Stimulated activated CD4-positive, alpha-beta T cell treated with anti-CD3 and anti-CD28 coated beads, Interleukin-2, amount 100 ng/mL, for 24 hours (primary cell): ENCODE data around the gene SSTR3.

ENCODE experiments used
- DNase-seq, 2 donors: peaks; one replicate each; pipeline ENCODE4 v3.0.0-alpha.2; 2020

SSTR3 gene

GRCh38 chr22:37193629-37194191 lies 18.6 kb downstream of the SSTR3 start:
- DNase-seq = peak; percentile 58 to 63

- DNase-seq = no peak
These were observed 19.5 kb downstream of the SSTR3 start for GRCh38 chr22:37192741-37193140.

GRCh38 chr22:37192204-37192603 lies 20.1 kb downstream of the SSTR3 start:
- DNase-seq = no peak

GRCh38 chr22:37190262-37190780 lies 22.0 kb downstream of the SSTR3 start:
- no peak for DNase-seq

DNA sequence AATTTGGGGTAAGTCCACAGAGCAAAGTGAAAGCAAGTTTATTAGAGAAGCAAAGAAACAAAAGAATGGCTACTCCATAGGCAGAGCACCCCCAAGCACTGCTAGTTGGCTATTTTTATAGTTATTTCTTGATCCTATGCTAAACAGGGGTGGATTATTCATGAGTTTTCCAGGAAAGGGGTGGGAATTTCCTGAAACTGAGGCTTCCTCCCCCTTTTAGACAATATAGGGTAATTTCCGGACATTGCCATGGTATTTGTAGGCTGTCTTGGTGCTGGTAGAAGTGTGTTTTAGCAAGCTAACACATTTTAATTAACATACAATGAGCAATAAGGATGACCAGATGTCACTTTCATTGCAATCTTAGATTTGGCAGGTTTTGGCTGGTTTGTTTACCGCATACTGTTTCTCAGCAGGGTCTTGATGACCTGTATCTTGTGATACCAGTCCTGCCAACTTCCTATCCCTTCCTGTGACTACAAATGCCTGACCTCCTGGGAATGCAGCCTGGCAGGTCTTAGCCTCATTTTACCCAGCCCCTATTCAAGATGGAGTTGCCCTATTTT lies 23.3 kb downstream of the SSTR3 start:
- DNase-seq = no peak

DNA sequence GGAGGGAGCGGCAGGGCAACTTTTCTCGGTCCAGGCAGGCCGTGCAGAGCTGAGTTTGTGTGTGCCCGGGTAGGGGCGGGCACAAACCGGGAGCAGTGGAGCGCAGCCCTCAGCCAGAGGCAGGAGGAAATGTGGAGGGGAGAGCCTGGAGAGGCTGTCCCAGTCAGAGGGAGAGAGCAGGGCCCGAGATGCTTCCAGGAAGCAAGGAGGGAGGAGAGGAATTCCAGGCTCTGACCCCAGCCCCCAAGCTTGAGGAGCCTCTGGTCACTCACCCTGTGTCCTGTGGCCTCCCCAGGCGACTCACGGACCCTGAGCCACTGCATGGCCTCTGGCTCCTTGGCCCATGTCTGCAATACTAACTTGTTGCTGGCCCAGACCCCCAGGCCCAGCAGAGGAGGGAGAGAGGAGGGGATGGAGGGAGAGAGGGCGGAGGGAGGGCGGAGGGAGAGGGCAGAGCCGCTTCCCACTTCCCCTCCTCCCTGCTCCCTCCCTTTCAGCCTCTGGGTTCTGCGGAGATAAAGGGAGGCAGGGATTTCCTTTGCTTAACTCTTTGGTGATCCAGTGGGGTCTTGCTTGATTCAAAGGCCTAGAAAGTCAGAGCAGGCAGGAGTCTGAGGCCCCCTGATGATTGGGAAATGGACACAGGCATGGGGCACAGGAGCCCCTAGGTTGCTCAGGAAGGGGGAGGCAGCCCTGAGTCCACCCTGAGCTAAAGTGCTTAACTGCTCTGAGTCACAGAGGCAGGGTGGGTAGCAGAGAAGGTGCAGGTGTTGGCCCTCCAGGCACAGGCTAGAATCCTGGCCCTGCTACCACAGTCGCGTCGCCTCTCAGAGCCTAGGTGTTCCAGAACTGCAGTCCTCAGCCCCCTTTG lies 24.2 kb downstream of the SSTR3 start, which contains the start of gene C1QTNF6:
C1QTNF6 (minus strand) TSS at position 357 of the 871 bp plus-strand sequence; CDS start at position 323, 34 bp downstream.
- no peak for DNase-seq

DNA sequence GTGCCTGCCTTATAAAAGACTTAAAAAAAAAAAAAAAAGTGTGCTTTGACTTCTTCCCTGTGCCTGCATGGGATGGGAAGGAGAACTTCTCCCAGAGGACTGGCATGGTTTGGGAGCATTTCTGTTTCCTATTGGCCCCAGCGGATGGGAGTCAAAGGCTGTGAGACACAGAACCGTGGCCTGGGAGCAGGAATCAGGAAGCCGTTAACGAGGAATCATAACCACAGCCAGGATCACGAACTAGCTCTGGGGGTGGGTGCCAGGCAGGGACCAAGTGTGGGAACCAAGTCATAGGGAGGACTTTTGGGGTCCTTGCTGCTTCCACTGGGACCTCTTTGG lies 24.8 kb downstream of the SSTR3 start:
- DNase-seq = no peak

DNA sequence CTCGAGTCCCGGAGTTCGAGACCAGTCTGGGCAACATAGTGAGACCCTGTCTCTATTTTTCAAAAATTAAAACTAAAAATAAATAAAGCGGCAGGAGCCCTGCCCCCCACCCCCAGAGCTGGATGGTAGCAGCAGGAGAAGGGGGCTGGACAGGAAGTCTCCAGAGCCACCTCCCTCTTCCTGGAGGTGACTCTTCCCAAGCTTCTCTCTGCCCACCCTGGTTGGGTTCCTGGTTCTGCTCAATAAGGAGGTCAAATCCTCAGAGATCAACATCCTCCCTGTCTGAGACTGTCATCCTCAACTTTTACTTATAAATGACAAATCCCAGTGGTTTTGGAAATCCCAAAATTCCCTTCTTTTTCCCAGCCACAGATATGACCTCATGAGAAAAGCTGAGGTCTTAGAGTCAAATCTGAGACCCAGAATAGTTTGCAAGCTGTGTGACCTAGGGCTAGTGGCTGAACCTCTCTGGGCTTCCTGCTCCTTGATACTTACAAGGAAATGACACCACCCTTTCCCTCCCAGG lies 25.2 kb downstream of the SSTR3 start:
- no peak for DNase-seq

DNA sequence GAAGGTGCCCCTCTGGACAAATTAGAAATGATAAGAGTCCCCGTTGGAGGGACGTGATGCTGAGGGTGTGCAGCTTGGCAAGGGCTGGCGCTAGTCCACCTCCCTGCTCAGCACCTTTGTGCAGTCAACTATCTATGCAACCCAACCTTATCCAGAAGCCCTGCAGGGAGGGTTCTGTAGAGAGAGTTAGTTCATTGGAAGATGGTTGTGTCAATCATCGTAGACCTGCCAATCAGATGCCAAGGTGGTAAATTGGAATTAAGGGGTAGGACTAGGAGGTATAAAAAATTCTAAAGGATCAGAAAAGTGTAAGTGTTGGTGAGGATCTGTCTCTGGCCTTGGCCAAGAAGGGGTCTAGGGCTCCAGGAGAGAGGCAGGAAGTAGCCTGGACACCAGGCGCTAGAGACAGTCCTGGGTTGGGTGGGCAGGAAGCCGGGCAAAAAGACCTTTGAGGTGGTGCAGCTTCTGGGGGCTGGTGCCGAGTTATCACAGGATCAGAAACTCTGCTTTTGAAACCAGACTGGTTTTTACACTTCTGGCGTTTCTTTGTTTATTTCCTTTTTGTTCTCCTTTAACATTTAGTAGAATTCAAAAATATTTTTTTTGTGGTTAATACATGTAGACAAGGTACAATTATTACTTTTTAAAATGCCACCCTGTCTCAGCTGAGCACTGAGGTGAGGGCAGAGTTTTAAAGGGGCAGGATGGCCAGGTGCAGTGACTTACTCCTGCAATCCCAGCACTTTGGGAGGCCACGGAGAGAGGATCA lies 25.9 kb downstream of the SSTR3 start:
- DNase-seq = no peak

DNA sequence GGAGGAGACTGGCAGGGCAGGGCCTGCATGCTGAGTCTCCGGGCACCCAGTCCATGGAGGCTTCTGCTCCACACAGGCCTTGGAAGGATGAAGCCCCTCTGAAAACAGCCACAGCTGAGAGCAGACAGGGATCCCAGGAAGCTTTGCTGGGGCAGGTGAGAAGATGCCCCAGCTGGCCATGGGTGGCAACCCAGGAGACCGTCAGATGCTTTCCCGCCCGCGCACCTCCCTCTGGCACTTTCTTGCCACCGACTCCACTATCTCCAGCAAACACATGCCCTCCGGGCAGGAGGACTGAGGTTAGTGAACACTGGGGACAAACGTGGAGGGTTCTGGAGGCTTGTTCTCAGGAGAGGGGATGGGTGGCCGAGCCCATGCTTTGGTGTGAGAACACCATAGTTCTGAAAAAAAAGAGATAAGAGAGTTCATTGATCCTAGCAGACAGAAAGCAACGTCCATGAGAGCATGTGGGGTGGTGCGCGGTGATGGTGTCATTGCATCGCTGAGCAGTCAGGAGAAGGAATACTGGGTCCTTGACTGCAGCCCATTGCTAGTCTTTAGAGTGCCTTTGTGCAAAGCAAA lies 26.5 kb downstream of the SSTR3 start:
- DNase-seq = no peak

- no peak for DNase-seq
These were observed 27.3 kb downstream of the SSTR3 start for GRCh38 chr22:37184816-37185541.

GRCh38 chr22:37184380-37184755 lies 27.9 kb downstream of the SSTR3 start:
- DNase-seq = no peak

- DNase-seq = no peak
These were observed 28.6 kb downstream of the SSTR3 start for GRCh38 chr22:37183432-37184379.

- DNase-seq = no peak
These were observed 29.4 kb downstream of the SSTR3 start for GRCh38 chr22:37182949-37183245.

GRCh38 chr22:37182101-37182948 lies 30.0 kb downstream of the SSTR3 start:
- no peak for DNase-seq

- no peak for DNase-seq
These were observed 30.6 kb downstream of the SSTR3 start for GRCh38 chr22:37181681-37182080.

GRCh38 chr22:37180531-37181231 lies 31.6 kb downstream of the SSTR3 start:
- DNase-seq = no peak

GRCh38 chr22:37179622-37180420 lies 32.5 kb downstream of the SSTR3 start:
- DNase-seq = no peak
